Right kidney (tissue), 1 donor: ENCODE data around the gene PFDN4.

Source experiments
- DNase-seq: peaks from one replicate; pipeline ENCODE4 v3.0.0-alpha.2; 2016

Gene PFDN4

GRCh38 chr20:54172856-54173652, 34.8 kb upstream of the PFDN4 start:
- DNase-seq, result peak; percentile 71

DNA sequence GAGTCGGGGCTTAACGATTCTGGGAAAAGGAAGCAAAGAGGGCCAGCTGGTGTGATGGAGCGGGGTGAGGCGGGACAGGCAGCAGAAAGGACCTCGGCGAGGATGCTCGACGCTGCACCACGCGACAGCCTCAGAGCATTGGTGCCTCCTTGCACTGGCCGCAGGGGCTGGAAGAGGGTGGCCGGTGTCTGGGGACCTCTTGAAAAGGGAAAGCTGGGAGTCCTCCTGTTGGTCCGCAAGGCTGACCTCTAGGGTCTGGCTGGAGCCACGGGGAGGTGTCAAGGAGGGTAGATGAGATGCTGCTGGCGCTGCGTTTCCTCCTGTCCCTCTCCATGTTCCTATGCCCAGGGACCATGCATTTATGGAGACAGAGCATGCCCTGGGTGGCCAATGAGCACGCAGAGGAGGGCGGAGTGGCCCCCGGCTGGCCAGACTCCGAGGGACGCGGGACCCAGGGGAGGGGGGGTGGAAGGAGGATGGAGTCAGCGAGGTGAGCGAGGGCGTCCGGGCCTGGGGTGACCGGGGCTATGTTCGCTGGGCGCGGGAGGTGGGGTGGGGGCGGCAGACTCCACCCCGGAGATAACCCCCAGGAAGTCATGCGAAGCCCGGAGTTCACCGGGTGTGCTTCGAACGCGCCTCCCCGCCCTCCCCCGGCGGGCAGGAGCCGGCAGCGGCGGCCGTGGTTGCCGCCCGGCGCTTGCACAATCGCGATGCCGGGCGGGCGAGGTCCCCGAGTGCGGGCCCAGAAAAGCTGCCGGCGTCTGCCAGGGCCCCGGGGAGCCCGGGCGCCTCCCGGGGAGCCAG, 34.0 kb upstream of the PFDN4 start, which contains the start of gene CYP24A1:
TSS of gene CYP24A1 (minus strand) at position 334 of the 804 bp plus-strand sequence. CDS start 407 bp downstream, outside the sequence.
- peak; percentile 49 for DNase-seq

GRCh38 chr20:54174457-54175175, 33.3 kb upstream of the PFDN4 start:
- DNase-seq, result peak; percentile 55

DNA sequence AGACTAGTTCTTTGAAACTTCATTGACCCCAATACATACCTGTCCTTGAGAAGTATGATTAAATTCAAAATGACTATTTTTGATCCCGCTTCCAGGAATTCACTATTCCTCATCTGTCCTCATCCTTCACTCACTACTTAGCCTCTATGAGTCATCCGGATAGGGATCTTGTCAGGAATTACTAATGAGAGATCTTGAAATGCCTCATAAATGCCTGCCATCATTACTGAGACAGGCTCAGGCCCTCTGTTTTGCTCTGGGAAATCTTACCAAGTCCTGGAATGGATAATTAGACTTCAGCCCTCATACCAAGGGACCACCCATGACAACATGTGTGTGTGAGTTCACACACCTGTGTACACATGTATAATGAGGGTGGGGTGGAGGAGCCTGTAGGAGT, 31.3 kb upstream of the PFDN4 start:
- no peak for DNase-seq

DNA sequence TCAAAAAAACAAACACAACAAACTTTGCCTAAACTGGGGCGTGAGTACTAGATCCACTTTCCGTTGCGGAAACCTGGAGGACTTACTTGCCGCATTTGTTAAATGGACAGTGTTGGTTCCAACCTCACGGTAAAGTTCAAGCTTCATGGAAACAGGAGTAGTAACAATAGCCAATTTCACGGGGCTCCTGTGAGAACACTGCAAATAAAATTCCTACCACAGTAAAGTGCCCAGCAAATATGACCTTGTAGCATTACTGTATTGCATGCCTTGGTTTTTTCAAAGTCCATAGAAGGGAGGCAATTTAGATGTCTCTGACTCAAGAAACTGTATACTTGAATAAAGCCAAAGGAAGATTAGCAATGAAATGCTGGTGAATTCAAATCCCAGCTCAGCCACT, 30.5 kb upstream of the PFDN4 start:
- DNase-seq, result no peak

DNA sequence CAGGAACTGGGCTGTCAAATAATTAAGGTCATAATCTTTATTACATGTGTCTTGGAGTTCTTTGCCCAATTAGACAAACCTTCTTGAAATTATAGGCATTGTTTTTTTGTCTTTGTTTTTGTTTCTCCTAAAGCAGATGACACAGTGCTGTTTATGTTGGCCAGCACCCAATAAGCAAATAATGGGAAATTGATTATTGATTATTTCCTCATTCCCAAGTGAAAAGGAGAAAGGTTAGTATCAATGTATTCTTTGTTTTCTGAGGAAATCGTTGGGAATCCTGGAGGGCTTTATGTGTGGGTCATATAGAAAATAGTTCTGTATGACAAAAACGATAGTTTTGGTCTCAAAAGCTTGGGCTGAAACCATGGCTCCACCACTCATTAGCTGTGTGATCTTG, 29.6 kb upstream of the PFDN4 start:
- DNase-seq, result no peak

- no peak for DNase-seq
These were observed 27.9 kb upstream of the PFDN4 start for GRCh38 chr20:54179946-54180345.

DNA sequence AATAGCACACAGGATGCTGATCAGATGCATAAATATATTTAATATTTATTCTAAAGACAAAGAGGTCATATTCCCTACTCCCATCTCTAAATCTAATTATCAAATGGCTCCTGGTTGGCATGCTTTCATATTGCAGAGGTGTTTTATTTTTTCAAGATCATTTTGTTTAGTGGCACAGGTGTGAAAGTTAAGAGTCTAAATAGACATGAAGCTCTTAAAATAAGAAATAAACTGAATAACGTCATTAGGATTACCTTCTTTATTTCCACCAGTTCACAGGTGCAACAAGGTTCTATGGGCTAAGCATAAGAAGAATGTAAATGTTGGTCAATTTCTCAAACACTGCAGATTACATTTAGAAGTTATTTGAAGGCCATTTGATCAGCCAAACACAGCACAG, 27.0 kb upstream of the PFDN4 start:
- DNase-seq, result no peak

DNA sequence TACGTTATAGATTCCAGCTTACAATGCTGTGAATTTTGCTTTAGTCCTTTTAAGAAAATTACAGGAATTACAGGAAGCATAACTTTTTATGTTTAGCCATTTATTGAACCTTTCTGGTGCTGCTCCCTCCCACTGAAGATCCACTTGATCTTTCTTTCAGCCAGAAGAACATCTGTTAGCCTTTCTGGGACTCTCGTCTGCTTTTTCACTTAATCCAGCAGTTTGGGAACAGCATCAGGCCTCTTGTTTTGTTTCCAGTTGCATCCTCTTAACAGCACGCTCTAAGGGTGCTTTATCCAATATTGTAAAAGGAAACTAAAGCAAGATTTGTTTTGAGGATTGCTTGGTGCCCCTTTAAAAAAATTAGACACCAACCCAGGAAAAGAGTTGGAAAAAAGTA, 23.8 kb upstream of the PFDN4 start:
- no peak for DNase-seq

DNA sequence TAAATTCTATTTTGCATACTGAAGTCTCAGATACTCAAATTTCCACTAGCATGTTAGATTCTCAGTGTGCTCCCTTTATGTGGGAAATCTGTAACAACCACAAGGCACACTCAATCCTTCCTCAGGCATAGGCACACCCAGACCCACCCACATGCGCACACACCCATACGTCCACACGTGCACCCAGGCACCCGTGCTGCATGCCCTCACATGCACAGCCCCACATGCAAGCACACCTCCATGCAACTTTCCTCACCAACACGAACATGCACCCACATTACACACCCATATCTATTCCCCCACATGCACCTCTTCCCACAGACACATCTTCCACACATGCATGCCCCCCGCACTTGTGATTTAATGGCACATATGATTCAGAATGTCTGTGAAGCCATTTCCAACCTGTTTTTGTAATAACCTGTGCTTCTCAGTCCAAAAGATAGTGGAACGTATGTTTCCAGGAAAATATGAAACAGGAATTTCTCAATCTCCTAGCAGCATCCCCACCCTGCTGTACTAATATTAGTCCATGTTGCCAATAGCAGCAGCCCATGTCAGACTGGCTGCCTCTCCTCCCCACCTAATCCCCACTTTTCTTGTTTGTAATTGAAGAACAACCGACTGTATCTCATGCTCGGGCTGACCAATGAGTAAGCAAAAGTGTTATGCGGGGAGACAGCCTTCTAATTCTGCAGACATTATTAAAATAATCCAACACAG, 22.8 kb upstream of the PFDN4 start:
- no peak for DNase-seq

DNA sequence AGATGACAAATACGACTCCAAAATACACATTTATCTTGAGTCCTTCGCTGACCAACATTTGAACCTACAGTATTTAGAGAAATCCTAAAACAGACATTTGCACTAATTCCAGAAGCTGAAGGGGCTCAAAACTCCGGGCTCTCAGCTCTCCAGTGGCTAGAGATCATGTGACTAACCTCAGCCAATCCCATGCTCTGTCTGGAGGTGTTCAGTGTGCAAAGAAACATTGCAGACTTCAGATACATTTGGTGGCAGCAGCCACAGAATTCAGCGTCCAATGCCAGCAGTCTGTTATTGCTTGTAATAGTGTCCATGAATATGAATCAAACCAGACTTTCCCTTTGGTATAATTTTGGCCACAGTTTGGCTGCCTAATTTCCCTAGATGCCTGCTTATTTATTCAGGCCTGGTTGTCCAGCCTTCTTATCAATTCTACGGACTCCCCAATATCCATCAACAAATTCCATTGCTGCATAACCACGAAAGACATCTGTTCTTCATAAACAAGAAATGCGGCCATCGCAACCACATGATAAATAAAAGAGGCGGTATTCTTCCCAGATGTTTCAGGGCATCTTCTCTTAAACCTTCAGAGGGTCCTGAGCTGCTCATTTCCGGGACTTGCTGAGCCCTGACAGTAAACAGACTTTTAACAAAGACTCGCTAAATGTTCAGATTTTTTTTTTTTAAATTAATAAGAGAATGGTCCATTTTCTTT, 19.6 kb upstream of the PFDN4 start:
- no peak for DNase-seq

DNA sequence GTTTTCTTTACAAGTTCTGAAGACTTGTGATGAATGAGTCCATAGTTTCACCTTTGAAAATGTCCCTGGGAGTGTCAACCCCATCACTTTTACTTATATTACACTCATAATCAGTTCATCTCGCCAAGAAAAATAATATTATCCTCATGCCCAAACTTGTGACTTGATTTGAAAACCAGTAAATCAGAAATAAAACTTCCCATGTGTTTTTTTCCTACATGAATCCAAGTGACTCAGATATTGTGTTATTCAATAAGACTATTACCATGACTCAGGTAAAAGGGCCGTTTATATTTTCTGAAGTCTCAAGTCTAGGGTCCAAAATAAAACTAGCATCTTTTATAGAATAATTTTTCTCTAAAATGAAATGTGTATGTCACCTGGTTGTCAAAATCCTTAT, 18.3 kb upstream of the PFDN4 start:
- no peak for DNase-seq

GRCh38 chr20:54190217-54190616, 17.7 kb upstream of the PFDN4 start:
- no peak for DNase-seq

- no peak for DNase-seq
These were observed 14.1 kb upstream of the PFDN4 start for GRCh38 chr20:54193817-54194216.

- DNase-seq, result no peak
These were observed 13.0 kb upstream of the PFDN4 start for GRCh38 chr20:54194724-54195438.

- no peak for DNase-seq
These were observed 12.1 kb upstream of the PFDN4 start for GRCh38 chr20:54195483-54196472.

GRCh38 chr20:54197621-54198604, 10.0 kb upstream of the PFDN4 start:
- no peak for DNase-seq

- no peak for DNase-seq
These were observed 8.6 kb upstream of the PFDN4 start for GRCh38 chr20:54199283-54199682.
